K562 (cell line): ENCODE measurements around the gene TBRG1. TPM values are rescaled to one million over a fixed set of nuclear protein-coding genes. Genes with fewer than 3 reads are reported as not detected.

Experiments
- ATAC-seq: fragments of 200-7000 bp; cut with Tn5 transposase; 3 replicates; pipeline ENCODE4 v1.9.1; 2020; ENCODE audit warnings: moderate library complexity
- BruUV-seq: library from RNA; stranded (reverse); fragments of 400-500 nt; replicated peaks from 2 replicates; lab custom pipeline; 2021; lab: Mats Ljungman, UMichigan
- CTCF ChIA-PET: fragments of 300-600 bp; formaldehyde crosslinking; extraction: SDS; loops from one replicate; lab custom pipeline; 2021; ENCODE audit warnings: low intra/inter-chr PET ratio; lab: Yijun Ruan, JAX
- POLR2A ChIA-PET: fragments of 300-600, 350-650 bp; sonication (Branson Sonifier 250); formaldehyde crosslinking; extraction: SDS; loops from one replicate; lab custom pipeline; 2021; ENCODE audit warnings: antibody characterized with exemption, inconsistent platforms; lab: Yijun Ruan, JAX
- DNase-seq, 4 experiments: peaks; one replicate each; pipeline versions ENCODE4 v3.0.0 to v3.0.0-alpha.2; 2011 to 2018; ENCODE audit warnings: low spot score in 3 of 4, mixed read lengths in 3 of 4; ENCODE audit errors: extremely low read depth in 1 of 4
- FAIRE-seq: peaks from 2 replicates; lab custom pipeline; 2011; peaks lifted over from hg19 to GRCh38; lab: Jason Lieb, UNC
- H2AFZ ChIP-seq: 2 replicates; pipeline ENCODE4 v1.6.0; 2011; ENCODE audit warnings: low read depth, low read length, control low read depth, inconsistent platforms
- H3K27ac ChIP-seq: fragments of 200-600 bp; 3 replicates; pipeline ENCODE4 v1.8.0; 2011; ENCODE audit warnings: low read depth, mild to moderate bottlenecking, control low read depth, inconsistent platforms, low read length, moderate library complexity, mixed read lengths; ENCODE audit errors: extremely low read depth
- H3K27me3 ChIP-seq, 2 experiments: fragments of 300-600 bp in 1 of 2; 2 replicates in 1 of 2; 3 replicates in 1 of 2; pipeline versions ENCODE4 v1.6.0 to v1.8.0; 2011; ENCODE audit warnings: inconsistent platforms in 2 of 2, low read length in 2 of 2, mild to moderate bottlenecking in 1 of 2, mixed read lengths in 1 of 2, moderate library complexity in 1 of 2; ENCODE audit not compliant: control insufficient read depth in 2 of 2, insufficient read depth in 2 of 2
- H3K36me3 ChIP-seq: fragments of 300-600 bp; 3 replicates; pipeline ENCODE4 v1.8.0; 2011; ENCODE audit warnings: mild to moderate bottlenecking, low read length, inconsistent platforms; ENCODE audit not compliant: control insufficient read depth, insufficient read depth
- H3K4me1 ChIP-seq, 2 experiments: fragments of 200-600 bp in 1 of 2; replicated peaks in 1 of 2; 2 replicates in 1 of 2; 3 replicates in 1 of 2; pipeline versions ENCODE4 v1.5.1 to v1.8.0; 2011; ENCODE audit warnings: inconsistent platforms in 2 of 2, low read length in 2 of 2, mild to moderate bottlenecking in 1 of 2, mixed read lengths in 1 of 2, moderate library complexity in 1 of 2; ENCODE audit not compliant: control insufficient read depth in 2 of 2, insufficient read depth in 2 of 2
- H3K4me2 ChIP-seq: 2 replicates; pipeline ENCODE4 v1.6.1; 2011; ENCODE audit warnings: low read length, control low read depth, inconsistent platforms, mixed read lengths; ENCODE audit not compliant: insufficient read depth
- H3K4me3 ChIP-seq: fragments of 200-600 bp; sonication (generic), shearing (Covaris generic); 2 replicates; pipeline ENCODE4 v1.5.1; 2016; ENCODE audit warnings: control low read depth, inconsistent platforms
- H3K79me2 ChIP-seq: fragments of 200-600 bp; 3 replicates; pipeline ENCODE4 v1.8.0; 2011; ENCODE audit warnings: low read length, inconsistent platforms; ENCODE audit not compliant: control insufficient read depth, insufficient read depth
- H3K9ac ChIP-seq, 2 experiments: 2 replicates each; pipeline versions ENCODE4 v1.6.0 to v1.6.1; 2011; ENCODE audit warnings: low read depth in 2 of 2, low read length in 2 of 2, control low read depth in 1 of 2, inconsistent platforms in 1 of 2, mild to moderate bottlenecking in 1 of 2, mixed read lengths in 1 of 2; ENCODE audit not compliant: insufficient read depth in 1 of 2
- H3K9me1 ChIP-seq: one replicate; pipeline ENCODE4 v1.6.0; 2011; ENCODE audit warnings: inconsistent platforms, mild to moderate bottlenecking, low read length, moderate library complexity; ENCODE audit not compliant: control insufficient read depth, insufficient read depth
- H3K9me3 ChIP-seq: replicated peaks from 2 replicates; pipeline ENCODE4 v1.5.1; 2011; ENCODE audit warnings: low read depth, low read length, inconsistent platforms; ENCODE audit not compliant: control insufficient read depth, insufficient read depth
- H4K20me1 ChIP-seq: replicated peaks from 2 replicates; pipeline ENCODE4 v1.6.1; 2011; ENCODE audit warnings: low read length, inconsistent platforms, mixed read lengths; ENCODE audit not compliant: control insufficient read depth, insufficient read depth
- BCOR ChIP-seq: fragments of 450-650 bp; IDR thresholded peaks from 2 replicates; pipeline ENCODE4 v1.6.1; 2016
- BRD4 ChIP-seq: fragments of 200-600 bp; sonication (generic); IDR thresholded peaks from 2 replicates; pipeline ENCODE4 v1.6.1; 2017; ENCODE audit warnings: inconsistent platforms
- CBX3 ChIP-seq, 2 experiments: IDR thresholded peaks; 1 replicate in 1 of 2; 2 replicates in 1 of 2; pipeline ENCODE4 v1.6.1; 2012; ENCODE audit warnings: inconsistent platforms in 2 of 2, low read length in 2 of 2, borderline replicate concordance in 1 of 2, control low read depth in 1 of 2
- DPF2 ChIP-seq: fragments of 450-650 bp; IDR thresholded peaks from 2 replicates; pipeline ENCODE4 v1.6.1; 2016
- ETV1 ChIP-seq: fragments of 450-650 bp; conservative IDR thresholded peaks from 2 replicates; pipeline ENCODE4 v1.6.1; 2016; ENCODE audit warnings: missing genetic modification characterization, control low read depth, low read depth, missing compliant biosample characterization
- FOXM1 ChIP-seq, 2 experiments: fragments of 450-650 bp in 1 of 2; sonication (generic) in 1 of 2; formaldehyde crosslinking in 1 of 2; IDR thresholded peaks; 2 replicates each; pipeline versions ENCODE4 v1.6.1 to v1.9.0; 2017 to 2022; ENCODE audit warnings: low read depth in 2 of 2, mild to moderate bottlenecking in 2 of 2, missing genetic modification reagents in 1 of 2, moderate library complexity in 1 of 2
- PHB ChIP-seq: fragments of 250-450 bp; sonication (Bioruptor Pico); IDR thresholded peaks from 2 replicates; pipeline ENCODE4 v1.5.0; 2021
- PRMT5 ChIP-seq: sonication (generic); formaldehyde crosslinking; IDR thresholded peaks from 2 replicates; pipeline ENCODE4 v1.5.0; 2020; ENCODE audit warnings: missing genetic modification reagents
- RBM25 ChIP-seq: fragments of 200-400 bp; formaldehyde crosslinking; IDR thresholded peaks from 2 replicates; pipeline ENCODE4 v1.6.1; 2018; ENCODE audit warnings: low read length, low read depth, moderate library complexity; ENCODE audit not compliant: severe bottlenecking
- RHOXF2B ChIP-seq: fragments of 250-450 bp; sonication (Bioruptor Pico); conservative IDR thresholded peaks from 2 replicates; pipeline ENCODE4 v1.5.1; 2021
- SMAD3 ChIP-seq: fragments of 450-650 bp; formaldehyde crosslinking; conservative IDR thresholded peaks from 2 replicates; pipeline ENCODE4 v1.4.0; 2020; ENCODE audit warnings: mild to moderate bottlenecking
- SMARCE1 ChIP-seq: fragments of 450-650 bp; IDR thresholded peaks from 2 replicates; pipeline ENCODE4 v1.7.1; 2016; ENCODE audit warnings: mild to moderate bottlenecking
- TARDBP ChIP-seq: fragments of 450-650 bp; IDR thresholded peaks from 2 replicates; pipeline ENCODE4 v1.6.1; 2016
- ZNF134 ChIP-seq: fragments of 250-450 bp; sonication (Bioruptor Pico); conservative IDR thresholded peaks from 2 replicates; pipeline ENCODE4 v1.4.0; 2020
- WGBS: fragments of 100-300 bp; shearing (Covaris generic); methylation state at CpG from one replicate; pipeline ENCODE4 v1.1.6; 2016; ENCODE audit warnings: low coverage, mixed read lengths; ENCODE audit not compliant: insufficient coverage; ENCODE audit errors: missing lambda C conversion rate; 5-methylcytosine and 5-hydroxymethylcytosine counted together
- in situ Hi-C: fragments of 300-500 bp; cut with MboI; formaldehyde crosslinking; loops from 4 replicates; pipeline ENCODE4 v1.15.0; 2018; ENCODE audit warnings: inconsistent platforms, mixed read lengths
- intact Hi-C: fragments of 100-400 bp; cut with micrococcal nuclease; formaldehyde crosslinking; loops from 2 replicates; pipeline ENCODE4 v1.14.2; 2022
- polyA plus RNA-seq, 8 experiments: library from polyadenylated mRNA; depleted of rRNA in 4 of 8; stranded (reverse) in 5 of 8; unstranded in 3 of 8; fragments of >200 nt; fragmentation: Nextera tagmentation in 2 of 8; fragmentation: Illumina TruSeq in 1 of 8; extraction: Ambion mirVana in 2 of 8; extraction: Trizol in 1 of 8; gene quantifications; 2 replicates each; pipeline versions ENCODE4 v1.2.1 to v1.2.3, GENCODE V29; 2011 to 2014; ENCODE audit warnings: inconsistent platforms in 1 of 8, missing spikeins in 1 of 8
- total RNA-seq, 7 experiments: library from RNA; depleted of rRNA in 6 of 7; stranded (reverse); fragments of >200 nt in 6 of 7; fragmentation: Illumina TruSeq in 2 of 7; extraction: Trizol in 2 of 7; gene quantifications; 2 replicates each; pipeline versions ENCODE4 v1.2.1 to v1.2.3, GENCODE V29; 2011 to 2021; ENCODE audit warnings: low replicate concordance in 1 of 7

TBRG1 gene
- total and polyA plus RNA-seq, 9 of the 15 experiments (the other 6 are each of a cell fraction or from before 2014, with no cell fraction given), result 8.7 to 30.0 (median 20.2) TPM

- no peak for FAIRE-seq
- peaks cover 0 to 36% of the 10 kb centered on the region in 2 experiments; a peak in 4 of 5 replicates for H3K4me1 ChIP-seq
- H3K36me3 ChIP-seq, result peaks cover 22% of the 10 kb centered on the region
- H3K9me1 ChIP-seq, result no peaks in the 10 kb centered on the region
- H2AFZ ChIP-seq, result no peak overlapping the region
- POLR2A ChIA-PET, result interaction anchor here (0.5 to 2.3 kb wide), 5 partner anchors 8 to 999 kb away, joined by 3 to 11 read pairs (median 4); no protein-coding TSS in a partner anchor
- CTCF ChIA-PET, result no interaction called here
- WGBS, result 85% methylated on average over 5 of the region's 5 CpGs
- ATAC-seq, result no peak
- H4K20me1 ChIP-seq, result no peaks in the 10 kb centered on the region
- in situ Hi-C loops, result no loop called here
- H3K4me3 ChIP-seq, result no peak overlapping the region
- peak in 1 of 4 experiments; percentile 16 for DNase-seq
- TF ChIP-seq ETV1 (no peak), RBM25 (peak; percentile 22), DPF2 (no peak), CBX3 (IDR thresholded peaks at IDR 0.05; ENCODE audit: borderline replicate concordance in 1 of 2, low read length in 2 of 2) (0 out of 3 replicates have a peak, but pooled peaks of 1 of the 2 experiments have one; percentile 22), PRMT5 (CRISPR knock-in tag) (no peak)
- BruUV-seq, result no TSS peak
- H3K9me3 ChIP-seq, result peaks cover 8% of the 10 kb centered on the region; the same call in 1 of the 2 replicates
- no peak overlapping the region for H3K4me2 ChIP-seq
- intact Hi-C loops, result loop anchor here (5.0 kb wide), 1 partner anchor 223 kb away; no protein-coding TSS in a partner anchor
- H3K79me2 ChIP-seq, result no peaks in the 10 kb centered on the region
- no peak overlapping the region for H3K9ac ChIP-seq
- H3K27me3 ChIP-seq, result no peaks in the 10 kb centered on the region
- no peak overlapping the region for H3K27ac ChIP-seq
Observed at GRCh38 chr11:124640666-124641065, 18.0 kb downstream of the TBRG1 start.

GRCh38 chr11:124642628-124643027 lies 20.0 kb downstream of the TBRG1 start:
- no peaks in the 10 kb centered on the region for H3K27me3 ChIP-seq
- ATAC-seq, result no peak
- H3K4me1 ChIP-seq, result peaks cover 0 to 36% of the 10 kb centered on the region in 2 experiments; a peak in 4 of 5 replicates
- H2AFZ ChIP-seq, result peak overlapping the region; percentile 96; the same call in 1 of the 2 replicates
- in situ Hi-C loops, result no loop called here
- peaks cover 4% of the 10 kb centered on the region; the same call in 2 of the 3 replicates for H3K36me3 ChIP-seq
- no peak overlapping the region for H3K9ac ChIP-seq
- CTCF ChIA-PET, result interaction anchor here (1.7 kb wide), 1 partner anchor 227 kb away, joined by 5 read pairs; no protein-coding TSS in a partner anchor
- no peak overlapping the region for H3K27ac ChIP-seq
- no peak for DNase-seq
- TF ChIP-seq BRD4 (0 out of 2 replicates have a peak, but pooled peaks have one; percentile 2), FOXM1 (IDR thresholded peaks at IDR 0.05; ENCODE audit: low read depth) (0 out of 2 replicates have a peak, but pooled peaks have one; percentile 12), FOXM1 (CRISPR knock-in tag; IDR thresholded peaks at IDR 0.05; ENCODE audit: low read depth) (no peak), TARDBP (no peak), RBM25 (peak; percentile 57), RHOXF2B (CRISPR knock-in tag) (no peak), ZNF134 (CRISPR knock-in tag) (peak; percentile 99), SMARCE1 (no peak), SMAD3 (CRISPR knock-in tag) (no peak), BCOR (no peak), PHB (CRISPR knock-in tag) (no peak)
- no peak overlapping the region for H3K4me2 ChIP-seq
- no TSS peak for BruUV-seq
- no peak overlapping the region for H3K4me3 ChIP-seq
- POLR2A ChIA-PET, result interaction anchor here (1.0 to 1.4 kb wide), 3 partner anchors 11 to 156 kb away, joined by 4 read pairs; no protein-coding TSS in a partner anchor
- H4K20me1 ChIP-seq, result no peaks in the 10 kb centered on the region
- no peaks in the 10 kb centered on the region for H3K9me1 ChIP-seq
- no peak for FAIRE-seq
- H3K9me3 ChIP-seq, result peaks cover 8% of the 10 kb centered on the region; the same call in 1 of the 2 replicates
- 75% methylated on average over 3 of the region's 3 CpGs for WGBS
- H3K79me2 ChIP-seq, result no peaks in the 10 kb centered on the region
- intact Hi-C loops, result loop anchor here (1.0 to 5.0 kb wide), 2 partner anchors 20 to 225 kb away; partner anchors contain the start of gene TBRG1
